ENCODE results near the gene AVL9.

Gene AVL9

DNA sequence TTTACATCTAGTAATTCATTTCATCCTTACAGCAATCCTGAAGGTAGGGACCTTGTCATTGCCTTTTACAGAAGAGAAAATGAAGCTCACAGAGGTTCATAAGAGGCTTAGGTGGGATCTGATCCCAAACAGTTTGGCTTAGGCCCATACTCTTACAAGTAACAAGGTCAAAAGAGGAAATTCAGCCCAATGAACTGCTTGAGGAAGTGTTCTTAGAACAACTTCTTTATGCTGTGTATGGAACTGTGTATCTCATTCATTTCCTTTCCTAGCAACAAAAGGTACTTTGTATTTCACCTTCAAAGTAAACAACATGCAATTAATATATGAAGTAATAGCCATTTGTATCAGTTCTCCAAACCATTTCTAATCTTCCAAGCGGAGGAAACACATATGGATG, 79.3 kb downstream of the AVL9 start:
- Histone ChIP-seq H3K36me3 (ENCODE audit: control insufficient read depth, low read length) (peaks cover 70% of the 10 kb centered on the region), H3K9me3 (ENCODE audit: control insufficient read depth, insufficient read depth, low read length) (no peaks in the 10 kb centered on the region), H3K27me3 (ENCODE audit: control insufficient read depth, low read length) (no peaks in the 10 kb centered on the region), H3K9me2 (replicated peaks; ENCODE audit: control insufficient read depth, low read length) (no peaks in the 10 kb centered on the region), H3K79me2 (ENCODE audit: control insufficient read depth, low read length) (no peaks in the 10 kb centered on the region), H3K4me3 (ENCODE audit: low read length) (no peak overlapping the region), H3K4me2 (ENCODE audit: low read length) (no peak overlapping the region), H3K27ac (ENCODE audit: low read depth, low read length) (no peak overlapping the region), H4K20me1 (ENCODE audit: control insufficient read depth, insufficient read depth, low read depth, low read length) (no peaks in the 10 kb centered on the region), H3K4me1 (ENCODE audit: control insufficient read depth, low read length) (no peaks in the 10 kb centered on the region), H3F3A (ENCODE audit: control insufficient read depth, insufficient read depth) (peaks cover 3% of the 10 kb centered on the region; the same call in 1 of the 2 replicates)
- TF ChIP-seq CTCF (IDR thresholded peaks at IDR 0.05; ENCODE audit: low read depth, low read length, poor library complexity, severe bottlenecking) (no peak), EZH2phosphoT487 (IDR thresholded peaks at IDR 0.05; ENCODE audit: borderline replicate concordance, low read length) (no peak)

DNA sequence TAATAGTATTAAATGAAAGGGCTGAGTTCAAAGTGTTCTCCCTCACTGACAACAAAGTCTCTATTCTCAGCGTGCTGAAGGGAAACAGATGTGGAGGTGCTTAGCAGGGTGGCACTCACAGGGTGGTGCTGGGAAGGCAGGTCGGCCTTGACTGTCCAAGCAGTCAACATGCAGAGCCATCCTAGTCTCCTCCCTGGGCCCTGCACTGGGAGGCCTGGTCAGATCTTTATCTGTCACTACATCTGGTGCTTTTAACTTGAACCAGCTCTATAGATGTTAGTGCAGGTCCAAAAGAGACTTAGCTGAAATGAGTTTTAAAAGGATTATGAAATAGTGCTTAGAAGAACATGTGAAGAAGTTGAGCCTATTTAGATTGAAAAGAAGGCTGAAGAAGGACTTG, 82.1 kb downstream of the AVL9 start:
- Histone ChIP-seq H3K4me3 (ENCODE audit: low read length) (no peak overlapping the region), H3K36me3 (ENCODE audit: control insufficient read depth, low read length) (peaks cover 86% of the 10 kb centered on the region), H3K4me1 (ENCODE audit: control insufficient read depth, low read length) (no peaks in the 10 kb centered on the region), H3K79me2 (ENCODE audit: control insufficient read depth, low read length) (no peaks in the 10 kb centered on the region), H4K20me1 (ENCODE audit: control insufficient read depth, insufficient read depth, low read depth, low read length) (no peaks in the 10 kb centered on the region), H3K9me3 (ENCODE audit: control insufficient read depth, insufficient read depth, low read length) (no peaks in the 10 kb centered on the region), H3K27ac (ENCODE audit: low read depth, low read length) (no peak overlapping the region), H3K9me2 (replicated peaks; ENCODE audit: control insufficient read depth, low read length) (no peaks in the 10 kb centered on the region), H3F3A (ENCODE audit: control insufficient read depth, insufficient read depth) (peaks cover 3% of the 10 kb centered on the region; the same call in 1 of the 2 replicates), H3K4me2 (ENCODE audit: low read length) (no peak overlapping the region), H3K27me3 (ENCODE audit: control insufficient read depth, low read length) (no peaks in the 10 kb centered on the region)
- TF ChIP-seq EZH2phosphoT487 (IDR thresholded peaks at IDR 0.05; ENCODE audit: borderline replicate concordance, low read length) = no peak
- TF ChIP-seq CTCF (IDR thresholded peaks at IDR 0.05; ENCODE audit: low read depth, low read length, poor library complexity, severe bottlenecking) = no peak

DNA sequence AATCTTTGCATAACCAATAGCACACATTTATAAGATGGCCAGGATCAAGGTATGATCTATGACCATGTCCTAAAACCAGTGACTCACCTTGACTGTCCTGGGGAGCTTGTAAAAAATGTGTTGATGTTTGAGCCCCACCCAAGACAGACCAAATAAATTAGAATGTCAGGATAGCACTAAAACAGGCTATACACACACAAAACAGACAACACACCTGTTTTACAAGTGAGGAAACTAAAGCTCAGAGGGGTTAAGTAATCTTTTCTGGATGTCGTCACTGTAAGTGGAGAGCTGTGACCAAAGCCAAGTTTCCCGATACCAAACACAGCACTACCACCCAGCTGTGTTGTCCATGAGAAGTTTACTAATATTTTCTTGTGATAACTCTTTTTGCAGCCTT, 84.5 kb downstream of the AVL9 start:
- H3K9me3 ChIP-seq (ENCODE audit: control insufficient read depth, insufficient read depth, low read length) = no peaks in the 10 kb centered on the region
- no peaks in the 10 kb centered on the region for H3K79me2 ChIP-seq (ENCODE audit: control insufficient read depth, low read length)
- no peaks in the 10 kb centered on the region for H4K20me1 ChIP-seq (ENCODE audit: control insufficient read depth, insufficient read depth, low read depth, low read length)
- H3K4me3 ChIP-seq (ENCODE audit: low read length) = no peak overlapping the region
- no peak overlapping the region for H3K4me2 ChIP-seq (ENCODE audit: low read length)
- no peaks in the 10 kb centered on the region for H3F3A ChIP-seq (ENCODE audit: control insufficient read depth, insufficient read depth)
- H3K9me2 ChIP-seq (replicated peaks; ENCODE audit: control insufficient read depth, low read length) = no peaks in the 10 kb centered on the region
- H3K27ac ChIP-seq (ENCODE audit: low read depth, low read length) = no peak overlapping the region
- H3K4me1 ChIP-seq (ENCODE audit: control insufficient read depth, low read length) = no peaks in the 10 kb centered on the region
- no peaks in the 10 kb centered on the region for H3K27me3 ChIP-seq (ENCODE audit: control insufficient read depth, low read length)
- peaks cover 83% of the 10 kb centered on the region for H3K36me3 ChIP-seq (ENCODE audit: control insufficient read depth, low read length)
- TF ChIP-seq EZH2phosphoT487 (IDR thresholded peaks at IDR 0.05; ENCODE audit: borderline replicate concordance, low read length) = no peak
- TF ChIP-seq CTCF (IDR thresholded peaks at IDR 0.05; ENCODE audit: low read depth, low read length, poor library complexity, severe bottlenecking) = no peak

GRCh38 chr7:32580646-32581045, 85.4 kb downstream of the AVL9 start:
- Histone ChIP-seq H3K27ac (ENCODE audit: low read depth, low read length) (no peak overlapping the region), H3K27me3 (ENCODE audit: control insufficient read depth, low read length) (no peaks in the 10 kb centered on the region), H3K36me3 (ENCODE audit: control insufficient read depth, low read length) (peaks cover 82% of the 10 kb centered on the region), H3K4me1 (ENCODE audit: control insufficient read depth, low read length) (no peaks in the 10 kb centered on the region), H3F3A (ENCODE audit: control insufficient read depth, insufficient read depth) (no peaks in the 10 kb centered on the region), H3K79me2 (ENCODE audit: control insufficient read depth, low read length) (no peaks in the 10 kb centered on the region), H3K4me3 (ENCODE audit: low read length) (no peak overlapping the region), H3K9me3 (ENCODE audit: control insufficient read depth, insufficient read depth, low read length) (no peaks in the 10 kb centered on the region), H3K9me2 (replicated peaks; ENCODE audit: control insufficient read depth, low read length) (no peaks in the 10 kb centered on the region), H4K20me1 (ENCODE audit: control insufficient read depth, insufficient read depth, low read depth, low read length) (no peaks in the 10 kb centered on the region), H3K4me2 (ENCODE audit: low read length) (no peak overlapping the region)
- TF ChIP-seq EZH2phosphoT487 (IDR thresholded peaks at IDR 0.05; ENCODE audit: borderline replicate concordance, low read length) = no peak
- TF ChIP-seq CTCF (IDR thresholded peaks at IDR 0.05; ENCODE audit: low read depth, low read length, poor library complexity, severe bottlenecking) = no peak

Measured in DOHH2 (cell line).